NCI-H460 (cell line): Measurements from ENCODE around the gene MIPEP. TPM values are rescaled to one million over a fixed set of nuclear protein-coding genes. Genes with fewer than 3 reads are reported as not detected.

Experiments
- DNase-seq: peaks from one replicate; pipeline ENCODE4 v3.0.0-alpha.2; 2016; ENCODE audit warnings: low read depth; ENCODE audit errors: extremely low read depth
- small RNA-seq, 2 experiments: library from RNA; depleted of rRNA; stranded (forward); fragments of <200 nt; gene quantifications; one replicate each; pipeline ENCODE3, GENCODE V24; 2014
- total RNA-seq: library from RNA; depleted of rRNA; stranded (reverse); fragments of >200 nt; shearing (Covaris generic); gene quantifications from 2 replicates; pipeline ENCODE4 v1.2.3, GENCODE V29; 2014; rRNA removed

MIPEP gene
- total RNA-seq, 1 experiment from 2014 or later, result 19.2 TPM

GRCh38 chr13:23690668-23691067 lies 198.5 kb downstream of the MIPEP start:
- DNase-seq, result no peak

DNA sequence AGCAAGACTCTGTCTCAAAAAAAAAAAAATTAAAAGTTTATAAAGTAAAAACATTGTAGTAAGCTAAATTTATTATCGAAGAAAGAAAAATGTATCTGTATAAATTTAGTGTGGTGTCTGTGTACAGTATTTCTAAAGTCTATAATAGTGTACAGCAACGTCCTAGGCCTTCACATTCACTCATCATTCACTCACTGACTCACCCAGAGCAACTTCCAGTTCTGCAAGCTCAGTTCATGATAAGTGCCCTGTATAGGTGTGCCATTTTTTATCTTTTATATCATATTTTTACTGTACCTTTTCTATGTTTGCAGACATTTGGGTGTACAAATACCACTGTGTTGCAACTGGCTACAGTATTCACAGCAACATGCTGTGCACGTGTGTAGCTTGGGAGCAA lies 200.9 kb downstream of the MIPEP start:
- DNase-seq, result no peak

DNA sequence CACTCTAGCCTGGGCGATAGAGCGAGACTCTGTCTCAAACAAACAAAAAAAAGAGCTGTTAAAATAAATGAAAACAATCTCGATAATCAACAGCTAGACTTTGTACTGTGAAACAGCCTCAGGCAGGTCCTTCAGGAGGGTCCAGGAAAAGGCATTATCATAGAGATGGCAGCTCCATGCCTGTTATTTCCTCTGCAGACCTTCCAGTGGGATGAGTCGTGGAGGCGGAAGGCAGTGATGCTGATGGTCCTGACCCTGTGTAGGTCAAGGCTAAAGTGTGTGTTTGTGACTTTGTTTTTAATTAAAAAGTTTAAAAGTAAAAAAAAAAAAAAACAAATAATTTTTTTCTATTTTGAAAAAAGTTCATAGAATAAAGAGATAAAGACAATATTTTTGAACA lies 201.6 kb downstream of the MIPEP start:
- DNase-seq, result no peak

- DNase-seq, result no peak
Measured at GRCh38 chr13:23686948-23687347, 202.3 kb downstream of the MIPEP start.

- no peak for DNase-seq
Measured at GRCh38 chr13:23685416-23685815, 203.8 kb downstream of the MIPEP start.

DNA sequence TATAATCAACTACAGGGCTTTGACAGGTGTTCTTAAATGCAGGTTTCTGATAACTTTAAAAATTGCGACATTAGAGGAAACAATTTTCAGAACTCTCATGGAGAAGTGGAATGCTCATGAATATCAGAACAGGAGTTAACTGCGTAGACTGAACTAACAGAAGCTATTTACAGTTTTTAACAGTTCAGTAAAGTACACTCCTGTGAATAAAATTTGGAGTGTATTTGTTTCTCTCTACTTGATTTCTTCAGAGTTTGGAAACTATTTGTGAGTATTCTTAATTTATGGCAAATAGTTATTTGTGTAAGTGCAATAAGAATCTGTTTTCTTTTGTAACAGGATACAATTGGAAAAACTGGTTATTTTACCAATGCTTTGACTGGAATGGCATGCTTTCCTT lies 204.6 kb downstream of the MIPEP start:
- DNase-seq, result no peak

GRCh38 chr13:23683084-23683483 lies 206.1 kb downstream of the MIPEP start:
- DNase-seq, result no peak

- DNase-seq, result no peak
Measured at GRCh38 chr13:23680845-23681669, 208.1 kb downstream of the MIPEP start.

Small RNA genes lying within 50 kb of the gene (small RNA-seq; reads per million reads assigned to genes)
- 0 reads per million in 2 experiments for gene MTCO3P2

Other genes starting within 250 kb of the MIPEP start
- gene C1QTNF9B, start 8.1 kb upstream of the MIPEP start, total RNA-seq, result not detected in 2 replicates